Gastroesophageal sphincter (tissue), 4 donors: ENCODE results near the gene PSPN. TPM values are rescaled to one million over a fixed set of nuclear protein-coding genes. Genes with fewer than 3 reads are reported as not detected.

Experiments
- ATAC-seq: fragments of 150-250 bp; one replicate; pipeline ENCODE4 v1.9.1; 2016; ENCODE audit warnings: mild to moderate bottlenecking, moderate library complexity
- H3K27ac ChIP-seq, 4 donors: fragments of 200-600 bp; sonication (generic) in 3 of 4; 1 replicate in 3 of 4; 2 replicates in 1 of 4; pipeline ENCODE4 v1.5.1; 2016 to 2019
- H3K27me3 ChIP-seq: fragments of 200-600 bp; sonication (generic); one replicate; pipeline ENCODE4 v1.5.1; 2019
- H3K36me3 ChIP-seq, 2 donors: fragments of 200-600 bp; sonication (generic); one replicate each; pipeline ENCODE4 v1.5.1; 2019; ENCODE audit warnings: control low read depth in 1 of 2
- H3K4me1 ChIP-seq, 3 donors: fragments of 200-600 bp; sonication (generic); 1 replicate in 2 of 3; 2 replicates in 1 of 3; pipeline ENCODE4 v1.5.1; 2016 to 2019; ENCODE audit warnings: control low read depth in 2 of 3
- H3K4me3 ChIP-seq, 2 donors: fragments of 200-600 bp; sonication (generic); one replicate each; pipeline ENCODE4 v1.5.1; 2019; ENCODE audit warnings: mild to moderate bottlenecking in 1 of 2, moderate library complexity in 1 of 2
- H3K9me3 ChIP-seq, 3 donors: fragments of 200-600 bp; sonication (generic); one replicate each; pipeline ENCODE4 v1.5.1; 2017 to 2019; ENCODE audit warnings: control low read depth in 2 of 3
- CTCF ChIP-seq, 4 experiments: fragments of 200-600 bp in 2 of 4; fragments of 450-650 bp in 2 of 4; sonication (generic) in 1 of 4; IDR thresholded peaks; one replicate each; pipeline ENCODE4 v1.5.1; 2017 to 2019; ENCODE audit warnings: antibody characterized with exemption in 4 of 4, mild to moderate bottlenecking in 2 of 4, moderate library complexity in 2 of 4
- EP300 ChIP-seq: sonication (generic); formaldehyde crosslinking; IDR thresholded peaks from one replicate; pipeline ENCODE4 v1.6.1; 2017; ENCODE audit warnings: antibody characterized with exemption, mild to moderate bottlenecking
- POLR2A ChIP-seq, 2 donors: fragments of 450-650 bp; IDR thresholded peaks; one replicate each; pipeline ENCODE4 v1.6.1; 2017; ENCODE audit warnings: antibody characterized with exemption in 2 of 2, mild to moderate bottlenecking in 2 of 2, moderate library complexity in 1 of 2
- POLR2AphosphoS5 ChIP-seq: sonication (generic); formaldehyde crosslinking; IDR thresholded peaks from one replicate; pipeline ENCODE4 v1.6.1; 2017; ENCODE audit warnings: antibody characterized with exemption
- WGBS, 2 donors: methylation state at CpG; one replicate each; pipeline ENCODE4 v1.1.5; 2018; ENCODE audit warnings: low coverage in 1 of 2; 5-methylcytosine and 5-hydroxymethylcytosine counted together
- total RNA-seq, 4 donors: library from RNA; depleted of rRNA; stranded (reverse); fragments of >200 nt; gene quantifications; one replicate each; pipeline ENCODE4 v1.1.0, GENCODE V29; 2016

Gene PSPN
- total RNA-seq, 4 donors from 2014 or later: 0.67 to 2.4 (median 1.4) TPM

- WGBS, 2 donors: 83 to 89% methylated on average over 1 to 12 of the region's 19 CpGs
- ATAC-seq: no peak
- H3K36me3 ChIP-seq: peaks cover 0 to 97% of the 10 kb centered on the region in 2 donors
Measured at GRCh38 chr19:6383188-6383587, 7.5 kb upstream of the PSPN start.

GRCh38 chr19:6381030-6381750 lies 5.5 kb upstream of the PSPN start:
- ATAC-seq: no peak
- TF ChIP-seq POLR2A (IDR thresholded peaks at IDR 0.05): no peak
- TF ChIP-seq POLR2AphosphoS5: no peak
- no peak for TF ChIP-seq EP300
- TF ChIP-seq CTCF (IDR thresholded peaks at IDR 0.05): no peak
- H3K27me3 ChIP-seq: no peaks in the 10 kb centered on the region
- peaks cover 0 to 27% (median 11%) of the 10 kb centered on the region in 3 donors for H3K4me1 ChIP-seq
- H3K36me3 ChIP-seq: peaks cover 0 to 77% of the 10 kb centered on the region in 2 donors
- no peak overlapping the region for H3K27ac ChIP-seq
- 92% methylated on average over 9 of the region's 40 CpGs; no CpG with 5 or more reads in 1 of the 2 donors for WGBS, 2 donors
- H3K4me3 ChIP-seq: no peak overlapping the region
- H3K9me3 ChIP-seq: peaks cover 0 to 6% (median 0%) of the 10 kb centered on the region in 3 donors

More at GRCh38 chr19:6383188-6383587, 7.5 kb upstream of the PSPN start:
- peaks cover 0 to 7% (median 4%) of the 10 kb centered on the region in 3 donors for H3K4me1 ChIP-seq
- no peaks in the 10 kb centered on the region for H3K27me3 ChIP-seq
- H3K27ac ChIP-seq: no peak overlapping the region
- H3K4me3 ChIP-seq: no peak overlapping the region
- H3K9me3 ChIP-seq: peaks cover 0 to 6% (median 0%) of the 10 kb centered on the region in 3 donors
- TF ChIP-seq POLR2A (IDR thresholded peaks at IDR 0.05): no peak
- no peak for TF ChIP-seq EP300
- no peak for TF ChIP-seq CTCF (IDR thresholded peaks at IDR 0.05)

GRCh38 chr19:6379744-6380143 lies 4.0 kb upstream of the PSPN start:
- Histone ChIP-seq H3K4me3 (no peak overlapping the region), H3K27me3 (no peaks in the 10 kb centered on the region), H3K36me3 (peaks cover 0 to 75% of the 10 kb centered on the region in 2 donors), H3K27ac (no peak overlapping the region), H3K9me3 (peaks cover 0 to 6% (median 0%) of the 10 kb centered on the region in 3 donors), H3K4me1 (peaks cover 0 to 39% (median 11%) of the 10 kb centered on the region in 3 donors)
- ATAC-seq: no peak
- WGBS, 2 donors: 76 to 100% methylated on average over 2 of the region's 3 CpGs
- TF ChIP-seq CTCF (IDR thresholded peaks at IDR 0.05) (no peak), POLR2AphosphoS5 (no peak), EP300 (no peak), POLR2A (IDR thresholded peaks at IDR 0.05) (no peak)

GRCh38 chr19:6378486-6378885 lies 2.8 kb upstream of the PSPN start:
- ATAC-seq: no peak
- Histone ChIP-seq H3K4me3 (no peak overlapping the region), H3K36me3 (peaks cover 0 to 69% of the 10 kb centered on the region in 2 donors), H3K27me3 (no peaks in the 10 kb centered on the region), H3K4me1 (peaks cover 0 to 51% (median 17%) of the 10 kb centered on the region in 3 donors), H3K27ac (peak overlapping the region in 3 of 4 donors; percentile 75 to 97 (median 76)), H3K9me3 (peaks cover 0 to 6% (median 0%) of the 10 kb centered on the region in 3 donors)
- 69% methylated on average over 2 of the region's 9 CpGs; no CpG with 5 or more reads in 1 of the 2 donors for WGBS, 2 donors
- TF ChIP-seq CTCF (IDR thresholded peaks at IDR 0.05) (no peak), POLR2AphosphoS5 (no peak), EP300 (no peak), POLR2A (IDR thresholded peaks at IDR 0.05) (no peak)

- no peaks in the 10 kb centered on the region for H3K27me3 ChIP-seq
- peaks cover 0 to 64% of the 10 kb centered on the region in 2 donors for H3K36me3 ChIP-seq
- H3K4me3 ChIP-seq: no peak overlapping the region
- H3K27ac ChIP-seq: peak overlapping the region in 3 of 4 donors; percentile 75 to 97 (median 76)
- peaks cover 0 to 53% (median 17%) of the 10 kb centered on the region in 3 donors for H3K4me1 ChIP-seq
- WGBS, 2 donors: 13 to 24% methylated on average over 2 to 4 of the region's 6 CpGs
- peak; percentile 54 for ATAC-seq
- TF ChIP-seq POLR2A (IDR thresholded peaks at IDR 0.05) (no peak), POLR2AphosphoS5 (peak; percentile 70)
- H3K9me3 ChIP-seq: peaks cover 0 to 6% (median 0%) of the 10 kb centered on the region in 3 donors
Measured at GRCh38 chr19:6378041-6378440, 2.3 kb upstream of the PSPN start.
